ENCODE data around the gene C1GALT1C1L.
A peak's percentile ranks its signal among the peaks of the same experiment; 100 is the strongest.
"Not testable (repeated sequence)": the region's sequence is repeated elsewhere in the genome, so short reads cannot be mapped to it uniquely, and the experiment has no call there.

Gene C1GALT1C1L

GRCh38 chr2:43653506-43653905, 22.7 kb downstream of the C1GALT1C1L start:
- no peak for DNase-seq (ENCODE audit: low spot score)

- DNase-seq (ENCODE audit: low spot score): no peak
These were observed 27.1 kb downstream of the C1GALT1C1L start for GRCh38 chr2:43648994-43649701.

- no peak for DNase-seq (ENCODE audit: low spot score)
These were observed 32.5 kb downstream of the C1GALT1C1L start for GRCh38 chr2:43643680-43644079.

DNA sequence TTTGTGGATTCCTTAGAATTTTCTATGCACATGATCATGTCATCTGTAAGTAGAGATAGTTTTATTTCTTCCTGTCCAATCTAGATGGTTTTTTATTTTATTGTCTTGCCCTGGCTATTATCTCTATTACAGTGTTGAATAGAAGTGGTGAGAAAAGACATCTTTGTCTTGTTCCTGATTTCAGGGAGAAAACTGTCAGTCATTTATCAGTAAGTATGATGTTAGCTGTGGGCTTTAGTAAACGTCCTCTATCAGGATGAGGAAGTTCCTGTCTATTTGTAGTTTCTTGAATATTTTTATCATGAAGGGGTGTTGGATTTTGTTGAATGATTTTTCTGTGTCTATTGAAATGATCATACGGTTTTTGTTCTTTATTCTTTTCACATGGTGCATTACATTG, 33.9 kb downstream of the C1GALT1C1L start:
- DNase-seq (ENCODE audit: low spot score): no peak

DNA sequence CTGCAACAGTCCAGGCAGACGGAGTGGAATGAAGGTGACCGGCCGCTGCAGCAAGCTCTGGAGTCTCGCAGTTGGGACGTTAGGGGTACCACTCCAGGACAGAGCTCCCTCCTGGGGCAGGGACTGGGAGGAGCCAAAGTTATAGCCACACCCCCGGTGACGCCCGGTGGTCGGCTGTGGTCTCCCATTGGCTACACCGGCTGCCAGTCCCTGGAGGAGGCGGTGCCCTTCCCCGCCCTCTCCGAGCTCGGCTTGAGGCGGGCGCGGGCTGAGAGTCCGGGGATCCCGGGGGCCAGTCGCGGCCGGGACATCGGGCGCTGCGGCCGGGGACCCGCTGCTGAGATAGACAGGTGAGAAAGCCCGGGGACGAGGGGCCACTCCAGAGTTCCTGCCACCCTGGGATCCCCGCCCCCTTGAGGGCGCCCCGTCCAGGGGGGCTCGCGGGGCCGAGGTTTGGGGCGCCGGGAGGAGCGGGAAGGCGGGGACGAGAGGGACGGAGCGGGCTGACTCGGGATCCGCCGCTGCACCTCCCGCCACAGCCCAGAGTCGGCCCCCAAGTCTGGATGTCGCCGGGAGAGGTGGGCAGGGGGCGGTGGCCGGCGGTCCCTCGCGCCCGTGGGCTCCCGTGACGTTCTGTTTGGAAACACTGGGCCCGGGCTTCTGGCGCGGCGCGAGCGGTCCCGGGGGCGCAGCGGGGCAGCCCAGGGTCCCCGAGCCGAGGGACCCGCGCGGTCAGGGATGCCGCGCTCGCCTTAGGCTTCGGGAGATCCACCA, 39.0 kb downstream of the C1GALT1C1L start, which contains the start of gene PLEKHH2:
TSS of gene PLEKHH2 (plus strand) at position 231 of the 774 bp plus-strand sequence. CDS start 7,414 bp downstream, outside the sequence.
- DNase-seq (ENCODE audit: low spot score): peak; percentile 78

GRCh38 chr2:43636621-43637020, 39.6 kb downstream of the C1GALT1C1L start:
- DNase-seq (ENCODE audit: low spot score): peak; percentile 27

DNA sequence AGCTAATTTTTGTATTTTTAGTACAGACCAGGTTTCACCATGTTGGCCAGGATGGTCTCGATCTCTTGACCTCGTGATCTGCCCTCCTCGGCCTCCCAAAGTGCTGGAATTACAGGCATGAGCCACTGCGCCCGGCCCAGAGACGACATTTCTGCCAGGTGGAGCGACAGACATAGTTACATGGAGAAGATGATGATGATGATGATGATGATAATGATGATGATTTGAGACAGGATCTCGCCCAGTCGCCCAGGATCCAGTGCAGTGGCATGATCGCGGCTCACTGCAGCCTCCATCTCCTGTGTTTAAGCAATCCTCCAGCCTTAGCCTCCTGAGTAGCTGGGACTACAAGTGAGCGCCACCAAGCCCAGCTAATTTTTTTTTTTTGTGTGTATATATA, 40.1 kb downstream of the C1GALT1C1L start:
- not testable (repeated sequence) for DNase-seq (ENCODE audit: low spot score)

- DNase-seq (ENCODE audit: low spot score): no peak
These were observed 41.5 kb downstream of the C1GALT1C1L start for GRCh38 chr2:43634604-43635306.

GRCh38 chr2:43631618-43632317, 44.5 kb downstream of the C1GALT1C1L start:
- DNase-seq (ENCODE audit: low spot score): no peak
